GM18909 (cell line): ENCODE results near the gene KTN1.

Experiments used
- ATAC-seq: cut with Tn5 transposase; IDR thresholded peaks from one replicate; pipeline ENCODE4 v1.9.1; 2021; ENCODE audit warnings: mild to moderate bottlenecking; ENCODE audit not compliant: unreplicated experiment, poor library complexity

Gene KTN1

DNA sequence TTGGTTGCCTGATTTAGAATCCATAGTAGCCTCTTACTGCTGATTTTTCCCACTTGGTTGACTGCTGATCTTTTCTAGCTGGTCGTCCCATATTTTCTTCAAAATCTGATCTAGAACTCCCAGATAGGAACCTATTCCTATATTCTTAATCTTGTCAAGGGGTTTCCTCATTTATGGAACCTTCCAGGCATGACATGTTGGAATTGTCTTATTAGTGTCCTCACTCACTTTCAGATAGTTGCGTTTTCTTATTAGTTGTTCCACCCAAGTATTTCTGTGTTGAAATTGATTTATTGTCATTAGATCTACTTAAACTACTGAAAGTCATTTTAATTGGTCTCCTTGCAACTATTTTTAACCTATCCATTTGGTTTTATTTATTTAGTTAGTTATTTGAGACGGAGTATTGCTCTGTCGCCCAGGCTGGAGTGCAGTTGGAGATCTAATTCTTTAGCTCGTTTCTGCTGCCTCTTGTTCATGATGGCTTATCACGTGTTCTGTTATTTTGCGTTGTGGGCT is 25.0 kb downstream of the KTN1 start:
- no peak for ATAC-seq

DNA sequence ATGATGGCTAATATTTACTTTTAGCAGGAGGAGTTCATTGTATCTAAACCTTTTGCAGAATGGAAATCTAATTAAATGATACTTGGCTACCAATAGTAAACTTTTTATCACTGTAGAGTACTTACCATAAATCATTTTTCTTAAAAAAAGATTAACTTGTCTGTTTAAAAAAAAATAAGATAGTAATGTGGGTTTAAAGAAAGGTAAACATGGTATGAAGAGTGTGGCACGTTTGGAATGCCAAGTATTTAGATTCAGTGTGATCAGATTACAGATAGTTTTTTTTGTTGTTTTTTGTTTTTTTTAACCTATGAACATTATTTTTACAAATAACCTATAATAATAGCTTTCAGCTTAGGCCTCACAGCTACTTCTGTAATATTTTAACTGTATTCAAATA is 25.8 kb downstream of the KTN1 start:
- ATAC-seq = no peak

DNA sequence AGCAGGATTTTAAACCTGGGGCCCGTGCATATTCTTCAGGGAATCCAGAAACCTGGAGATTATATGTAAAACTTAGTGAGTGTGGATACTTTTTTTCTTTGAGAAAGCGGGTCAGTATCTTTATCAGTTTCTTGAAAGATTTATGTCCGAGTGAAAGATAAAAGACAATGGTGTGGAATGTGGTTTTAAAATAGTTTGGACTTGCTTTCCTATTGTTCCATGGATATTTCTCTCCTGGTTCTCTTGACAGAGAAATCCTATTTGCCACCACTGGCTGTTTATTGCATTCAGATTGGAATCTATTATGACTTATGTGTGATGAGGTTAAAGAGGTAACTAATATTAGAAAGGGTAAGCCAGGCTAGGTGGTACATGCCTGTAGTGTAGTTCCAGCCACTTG is 27.4 kb downstream of the KTN1 start:
- no peak for ATAC-seq

DNA sequence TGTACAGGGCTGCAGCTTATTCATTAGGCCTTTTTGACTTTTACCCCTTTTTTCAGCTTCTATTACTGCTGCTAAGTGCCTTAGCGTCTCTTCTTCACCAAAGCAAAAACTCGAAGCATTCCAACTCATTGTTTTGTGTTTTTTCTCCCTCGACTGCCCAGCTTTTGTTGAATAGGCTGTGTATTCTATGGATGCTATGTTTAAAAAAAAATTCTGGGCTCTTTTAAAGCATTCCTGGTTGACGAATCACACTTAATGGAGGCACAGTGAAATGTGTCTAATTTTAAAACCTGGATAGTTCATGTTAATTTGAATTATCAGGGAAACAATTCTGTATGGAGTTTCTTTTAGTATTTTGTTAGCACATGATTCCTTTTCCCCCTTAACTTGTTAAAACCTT is 29.7 kb downstream of the KTN1 start:
- no peak for ATAC-seq

DNA sequence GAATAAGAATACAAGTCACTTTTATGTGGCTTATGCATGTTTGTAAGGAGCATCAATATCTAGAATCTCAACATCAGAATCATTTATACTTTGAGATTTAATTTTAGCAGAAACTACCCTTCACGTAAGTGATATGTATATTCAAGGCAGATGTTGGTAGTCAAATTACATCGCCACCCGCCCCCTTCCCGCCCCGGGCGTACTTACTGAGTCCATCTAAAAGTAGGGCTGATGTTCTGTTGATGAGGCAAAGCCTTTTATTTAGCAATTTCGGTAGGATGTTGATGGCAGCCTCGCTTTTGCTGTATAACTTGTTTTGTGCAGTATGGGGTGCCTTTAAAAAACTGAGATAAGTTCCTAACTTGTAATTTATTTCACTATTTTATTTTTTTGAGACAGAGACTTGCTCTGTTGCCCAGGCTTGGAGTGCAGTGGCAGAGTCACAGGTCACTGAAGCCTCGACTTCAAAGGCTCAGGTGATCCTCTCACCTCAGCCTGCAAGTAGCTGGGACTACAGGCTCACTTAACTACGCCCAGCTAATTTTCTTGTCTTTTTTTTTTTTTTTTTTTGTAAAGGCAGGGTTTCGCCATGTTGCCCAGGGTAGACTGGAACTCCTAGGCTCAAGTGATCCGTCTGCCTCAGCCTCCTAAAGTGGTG is 30.8 kb downstream of the KTN1 start:
- ATAC-seq = no peak

DNA sequence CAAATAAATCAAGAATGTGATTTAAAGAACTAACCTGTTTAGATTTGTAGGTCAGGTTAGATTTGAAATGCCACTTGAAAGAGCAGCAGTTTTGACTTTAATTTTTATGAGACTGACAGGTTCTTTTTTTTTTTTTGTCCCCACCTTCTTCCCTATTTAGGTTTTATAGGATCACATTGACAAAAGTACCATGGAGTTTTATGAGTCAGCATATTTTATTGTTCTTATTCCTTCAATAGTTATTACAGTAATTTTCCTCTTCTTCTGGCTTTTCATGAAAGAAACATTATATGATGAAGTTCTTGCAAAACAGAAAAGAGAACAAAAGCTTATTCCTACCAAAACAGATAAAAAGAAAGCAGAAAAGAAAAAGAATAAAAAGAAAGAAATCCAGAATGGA is 31.9 kb downstream of the KTN1 start:
- no peak for ATAC-seq

DNA sequence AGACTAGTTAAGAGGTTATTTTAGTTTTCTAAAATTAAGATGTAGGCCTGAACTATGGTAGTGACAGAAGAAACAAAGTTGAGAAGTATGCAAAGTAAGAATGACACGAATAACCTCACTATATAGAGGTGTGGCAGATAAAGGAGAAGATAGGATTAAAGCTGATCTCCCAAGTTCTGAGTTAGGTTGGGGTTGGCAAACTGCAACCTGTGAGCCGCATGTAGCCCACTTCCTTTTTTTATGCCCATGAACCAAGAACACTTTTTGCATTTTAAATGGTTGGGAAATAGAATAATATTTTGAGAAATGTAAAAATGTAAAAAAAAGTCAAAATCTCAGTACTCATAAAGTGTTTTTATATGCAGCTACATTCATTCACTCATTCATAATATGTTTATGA is 34.3 kb downstream of the KTN1 start:
- ATAC-seq = no peak

DNA sequence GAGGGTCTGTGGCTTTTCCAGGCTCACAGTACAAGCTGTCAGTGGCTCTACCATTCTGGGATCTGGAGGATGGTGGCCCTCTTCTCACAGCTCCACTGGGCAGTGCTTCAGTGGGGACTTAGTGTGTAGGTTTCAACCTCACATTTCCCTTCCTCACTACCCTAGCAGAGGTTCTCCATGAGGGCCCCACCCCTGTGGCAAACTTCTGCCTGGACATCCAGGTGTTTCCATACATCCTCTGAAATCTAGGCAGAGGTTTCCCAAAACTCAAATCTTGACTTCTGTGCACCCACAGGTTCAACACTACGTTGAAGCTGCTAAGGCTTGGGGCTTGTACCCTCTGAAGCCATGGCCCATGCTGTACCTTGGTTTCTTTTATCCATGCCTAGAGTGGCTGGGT is 40.3 kb downstream of the KTN1 start:
- no peak for ATAC-seq

DNA sequence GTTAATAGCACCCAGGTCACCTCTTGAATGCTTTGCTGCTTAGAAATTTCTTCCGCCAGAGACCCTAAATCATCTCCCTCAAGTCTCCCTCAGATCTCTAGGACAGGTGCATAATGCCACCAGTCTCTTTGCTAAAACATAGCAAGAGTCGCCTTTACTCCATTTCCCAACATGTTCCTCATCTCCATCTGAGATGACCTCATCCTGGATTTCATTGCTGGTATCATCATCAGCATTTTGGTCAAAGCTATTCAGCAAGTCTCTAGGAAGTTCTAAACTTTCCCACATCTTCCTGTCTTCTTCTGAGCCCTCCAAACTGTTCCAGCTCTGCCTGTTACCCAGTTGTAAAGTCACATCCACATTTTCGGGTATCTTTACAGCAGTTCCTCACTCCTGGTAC is 41.0 kb downstream of the KTN1 start:
- ATAC-seq = no peak

DNA sequence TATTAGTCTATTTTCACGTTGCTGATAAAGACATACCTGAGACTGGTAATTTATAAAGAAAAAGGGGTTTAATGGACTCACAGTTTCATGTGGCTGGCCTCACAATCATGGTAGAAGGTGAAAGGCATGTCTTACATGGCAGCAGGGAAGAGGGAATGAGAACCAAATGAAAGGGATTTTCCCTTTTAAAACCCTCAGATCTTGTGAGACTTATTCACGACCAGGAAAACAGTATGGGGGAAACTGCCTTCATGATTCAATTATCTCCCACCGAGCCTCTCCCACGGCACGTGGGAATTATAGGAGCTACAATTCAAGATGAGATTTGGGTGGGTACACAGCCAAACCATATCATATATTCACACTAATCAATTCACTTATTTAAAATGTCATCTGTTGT is 41.4 kb downstream of the KTN1 start:
- ATAC-seq = no peak

DNA sequence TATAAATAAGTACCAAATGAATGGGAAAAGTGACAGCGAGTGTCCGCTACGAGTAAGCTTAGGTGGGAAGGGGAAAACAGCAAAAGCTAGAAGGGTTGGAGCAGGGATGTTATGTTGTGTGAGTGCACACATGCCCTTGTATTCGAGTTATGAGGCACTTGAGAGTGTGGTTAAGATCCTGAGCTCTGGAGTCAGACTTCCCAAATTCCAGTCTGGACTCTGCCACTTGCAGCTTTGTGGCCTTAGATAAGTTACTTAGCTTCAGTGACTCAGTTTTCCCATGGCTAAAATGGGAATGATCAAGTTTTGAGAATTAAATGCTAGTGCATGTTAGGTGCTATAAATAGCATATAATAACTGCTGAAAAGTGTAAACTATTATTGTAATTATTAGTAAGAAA is 44.9 kb downstream of the KTN1 start:
- ATAC-seq = no peak

DNA sequence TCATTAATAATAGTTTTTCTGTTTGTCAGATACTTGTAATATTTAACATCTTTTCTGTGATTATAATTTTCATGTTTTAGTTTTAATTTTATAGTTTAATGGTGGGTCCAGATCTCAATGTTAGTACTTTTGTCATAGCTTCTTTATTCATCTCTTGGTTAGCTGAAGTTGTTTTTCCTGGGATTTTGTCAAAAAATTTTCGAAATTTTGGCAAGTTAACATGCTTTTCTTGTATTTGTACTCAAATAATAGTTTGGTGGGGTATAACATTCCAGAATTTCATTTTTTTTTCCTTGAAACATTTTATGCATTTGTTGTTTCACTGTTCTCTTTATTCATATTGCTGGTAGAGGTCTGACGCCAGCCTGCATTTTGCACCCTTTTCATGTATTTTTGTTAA is 45.5 kb downstream of the KTN1 start:
- ATAC-seq = no peak

DNA sequence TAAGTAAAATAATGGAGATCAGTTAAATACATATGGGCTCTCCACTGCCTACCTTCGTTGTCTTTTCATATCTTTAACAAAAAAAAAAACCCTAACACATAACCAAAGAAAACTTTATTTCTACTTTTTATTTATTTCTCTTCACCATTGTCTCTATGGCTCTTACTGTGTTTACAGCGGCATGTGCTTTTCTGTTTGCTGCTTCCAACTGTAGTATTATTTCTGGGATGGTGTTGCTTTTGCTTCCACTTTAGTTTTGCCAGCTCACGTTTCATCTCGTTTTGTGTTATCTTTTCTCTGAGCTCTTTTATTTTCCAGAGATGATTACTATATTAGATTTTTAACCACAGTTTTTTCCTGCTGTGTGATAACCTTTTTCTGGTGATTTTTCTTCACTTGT is 46.1 kb downstream of the KTN1 start:
- no peak for ATAC-seq

DNA sequence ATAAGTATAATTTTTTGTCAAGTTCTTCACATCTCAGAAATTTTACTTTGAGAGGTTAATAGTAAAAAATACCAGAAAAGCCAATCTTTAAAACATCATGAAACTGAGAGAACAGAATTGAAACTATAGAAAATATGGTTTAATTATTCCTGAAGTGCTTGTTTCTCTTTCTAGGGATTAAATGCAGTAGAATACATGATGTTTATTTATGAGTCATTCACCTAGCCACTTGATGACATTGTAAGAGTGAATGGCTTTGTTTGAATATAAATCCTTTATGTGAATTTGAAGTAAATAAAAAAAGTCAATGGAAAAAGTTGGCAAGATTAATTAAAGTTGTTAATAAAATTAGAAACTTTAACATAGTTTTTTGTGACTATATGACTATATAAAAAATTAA is 48.4 kb downstream of the KTN1 start:
- no peak for ATAC-seq

DNA sequence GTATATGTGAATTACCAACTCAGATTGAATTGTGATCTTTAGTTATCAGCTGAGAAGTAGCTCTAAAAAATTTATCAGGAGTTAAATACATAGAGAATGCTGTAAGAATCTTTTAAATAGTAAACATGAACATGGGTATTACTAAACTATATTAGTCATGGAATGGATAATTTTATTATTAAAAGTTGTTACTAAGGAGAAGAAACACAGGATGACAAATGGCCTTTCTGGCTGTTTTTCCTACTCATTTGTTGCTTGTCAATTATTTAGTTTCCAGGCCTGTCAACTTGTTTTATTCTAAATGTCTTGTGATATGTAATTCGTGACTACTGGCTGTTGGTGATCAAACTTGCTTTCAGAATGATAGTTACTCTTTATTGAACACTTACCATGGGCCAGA is 58.7 kb downstream of the KTN1 start:
- ATAC-seq = no peak

DNA sequence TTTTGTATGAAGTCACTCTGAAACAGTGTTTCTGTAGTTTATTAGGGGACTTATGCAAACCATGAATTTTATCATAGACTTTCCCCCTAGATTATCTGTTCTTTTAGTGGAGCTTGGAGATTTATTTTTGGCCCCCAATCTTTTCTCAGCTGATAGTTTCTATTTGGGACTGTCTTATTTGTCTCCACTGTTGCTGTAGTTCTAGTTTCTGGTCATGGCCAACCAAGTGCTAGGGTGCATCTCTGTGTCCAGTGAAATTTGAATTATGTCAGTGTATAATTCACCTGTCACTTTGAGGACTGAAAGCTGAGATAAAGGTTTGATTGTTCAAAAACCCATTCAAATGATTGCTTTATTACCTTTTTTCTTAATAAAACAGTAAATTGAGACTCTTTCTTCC is 61.3 kb downstream of the KTN1 start:
- ATAC-seq = no peak

DNA sequence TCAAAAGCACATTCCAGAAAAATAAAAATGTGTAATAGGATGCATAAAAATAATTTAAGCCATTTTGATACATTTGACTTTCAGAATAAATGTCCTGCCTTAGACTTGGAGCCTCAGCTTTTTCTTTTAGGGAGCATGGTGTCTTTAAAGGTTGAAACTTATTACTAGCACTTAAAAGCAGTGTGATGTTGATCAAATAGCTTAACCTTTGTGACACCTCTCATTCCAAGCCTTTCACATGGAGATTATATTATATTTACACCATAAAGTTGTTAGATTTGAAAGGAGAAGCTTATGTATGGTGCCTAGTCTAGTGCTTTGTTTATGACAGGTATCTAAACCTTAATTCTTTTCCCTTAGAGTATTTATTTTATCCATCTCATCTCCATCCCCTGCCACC is 61.9 kb downstream of the KTN1 start:
- no peak for ATAC-seq

DNA sequence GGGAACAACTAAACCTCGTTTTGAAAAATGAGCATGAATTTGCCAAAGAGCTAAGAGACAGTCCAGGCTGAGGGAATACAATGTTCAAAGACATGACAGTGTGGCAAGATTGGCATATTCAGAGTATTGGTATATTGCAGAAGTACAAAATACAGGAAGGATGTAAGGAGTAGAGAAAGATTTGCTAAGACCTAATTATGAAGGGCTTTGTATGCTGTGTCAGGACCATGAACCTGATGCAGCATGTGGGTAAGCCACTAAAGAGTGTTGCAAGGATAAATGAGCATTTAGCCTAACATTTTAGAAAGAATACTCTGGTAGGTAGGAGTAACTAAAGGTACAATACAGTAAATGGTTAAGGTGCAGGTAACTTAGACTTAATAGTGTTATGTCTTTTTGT is 65.1 kb downstream of the KTN1 start:
- no peak for ATAC-seq

DNA sequence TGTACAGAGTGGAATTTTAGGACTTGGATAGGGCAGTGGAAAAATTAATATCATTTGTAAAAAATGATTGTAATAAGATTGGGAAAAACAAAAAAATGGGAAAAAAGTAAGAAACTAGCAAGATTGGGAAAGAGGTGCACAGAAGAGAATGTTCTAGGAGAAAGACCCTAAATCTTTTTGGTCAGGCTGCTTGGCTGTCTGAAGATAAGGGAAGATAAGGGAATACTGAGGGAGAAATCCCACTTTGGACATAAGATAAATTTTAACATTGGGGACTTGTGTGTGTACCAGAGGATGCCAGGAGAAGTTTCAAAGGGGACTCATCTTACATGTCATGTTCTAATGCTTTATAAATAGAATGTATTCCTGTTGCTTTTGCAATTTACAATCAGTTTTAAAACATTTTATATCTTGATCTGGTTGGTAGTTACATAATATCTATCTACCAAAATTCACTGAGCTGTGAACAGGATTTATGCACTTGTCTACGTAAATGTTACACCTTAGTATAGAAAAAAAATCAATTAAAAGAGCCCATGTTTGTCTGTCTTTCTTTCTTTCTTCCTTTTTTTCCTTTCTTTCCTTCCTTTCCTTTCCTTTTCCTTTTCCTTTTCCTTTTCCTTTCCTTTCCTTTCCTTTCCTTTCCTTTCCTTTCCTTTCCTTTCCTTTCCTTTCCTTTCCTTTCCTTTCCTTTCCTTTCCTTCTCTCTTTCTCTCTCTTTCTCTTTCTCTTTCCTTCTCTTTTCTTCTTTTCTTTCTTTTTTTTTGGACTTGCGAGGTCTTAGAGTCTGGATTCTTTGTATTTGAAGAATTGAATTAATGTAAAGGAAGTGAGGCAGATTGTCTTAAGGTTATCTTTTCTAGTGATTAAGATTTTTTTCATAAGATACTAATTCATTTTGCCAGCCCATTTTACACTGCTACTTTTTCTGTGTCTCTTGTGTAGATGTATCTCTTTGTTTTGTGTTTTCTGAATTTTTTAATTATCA is 66.1 kb downstream of the KTN1 start:
- ATAC-seq = no peak

DNA sequence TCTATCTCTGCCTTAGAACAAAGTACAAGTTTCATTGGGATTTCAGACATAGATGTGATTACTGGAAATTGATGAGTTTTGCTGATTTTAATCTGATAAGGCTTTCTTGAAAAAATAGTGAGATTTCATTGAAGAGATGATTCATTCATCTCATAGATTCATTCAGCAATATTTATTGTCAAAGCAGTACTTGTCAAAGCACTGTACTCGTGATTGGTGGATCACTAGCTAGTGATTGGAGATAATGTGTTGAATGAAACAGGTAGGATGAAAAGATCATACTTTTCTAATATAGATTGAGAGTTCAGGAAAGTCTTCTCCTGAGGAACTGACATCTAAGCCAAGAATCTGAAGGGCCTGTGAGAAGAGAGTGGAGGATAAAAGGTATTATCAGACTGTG is 71.0 kb downstream of the KTN1 start:
- ATAC-seq = no peak

DNA sequence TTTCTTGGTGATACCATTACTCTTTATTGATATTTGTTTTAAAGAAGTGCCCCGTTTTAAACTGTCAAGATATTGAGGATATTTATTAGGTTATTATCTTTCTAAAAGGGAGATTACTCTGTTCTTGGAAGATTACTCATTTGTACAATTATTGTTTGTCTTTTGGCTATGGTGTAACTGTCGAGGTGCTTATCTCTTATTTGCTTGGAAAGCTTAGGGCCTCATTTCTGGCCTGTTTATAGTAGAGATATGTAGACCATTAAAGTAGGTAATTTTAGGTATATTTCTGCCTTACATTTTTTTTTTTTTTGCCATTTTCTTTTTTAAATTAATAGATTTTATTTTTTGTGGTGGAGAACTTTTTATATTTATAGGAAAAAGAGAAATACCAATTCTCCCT is 74.2 kb downstream of the KTN1 start:
- ATAC-seq = no peak

DNA sequence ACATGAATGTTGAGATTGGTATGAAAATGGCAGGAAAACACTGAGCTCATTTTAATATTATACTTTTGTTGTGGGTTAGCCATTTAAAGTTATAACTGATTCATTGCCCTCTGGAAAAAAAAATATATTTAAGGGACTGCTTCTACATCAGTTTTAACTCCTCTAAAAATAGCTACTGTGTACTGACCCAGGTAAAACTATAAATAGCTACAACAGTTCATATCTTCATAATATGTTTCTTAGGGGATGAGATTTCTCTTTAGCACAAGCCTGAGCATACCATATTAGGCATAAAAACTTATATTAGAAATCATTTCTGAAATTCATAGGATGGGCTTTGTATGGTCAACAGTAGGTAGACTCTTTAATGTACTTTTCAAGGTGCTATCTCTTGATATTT is 81.0 kb downstream of the KTN1 start:
- no peak for ATAC-seq
